GM19468 (cell line): ENCODE measurements around the gene TXNDC5.

Experiments
- ATAC-seq: cut with Tn5 transposase; IDR thresholded peaks from one replicate; pipeline ENCODE4 v1.9.1; 2021; ENCODE audit warnings: mild to moderate bottlenecking, moderate library complexity, moderate number of reproducible peaks; ENCODE audit not compliant: unreplicated experiment; ENCODE audit errors: extremely low read depth

TXNDC5 gene

GRCh38 chr6:7914991-7915789 lies 4.6 kb upstream of the TXNDC5 start:
- ATAC-seq = no peak

GRCh38 chr6:7914311-7914710 lies 3.7 kb upstream of the TXNDC5 start:
- no peak for ATAC-seq

- no peak for ATAC-seq
Observed at GRCh38 chr6:7912736-7913517, 2.3 kb upstream of the TXNDC5 start.

GRCh38 chr6:7912024-7912423 lies 1.4 kb upstream of the TXNDC5 start:
- no peak for ATAC-seq

GRCh38 chr6:7911345-7911725 lies 747 bp upstream of the TXNDC5 start:
- ATAC-seq = no peak

- ATAC-seq = no peak
Observed at GRCh38 chr6:7910298-7910653, 312 bp downstream of the TXNDC5 start.

GRCh38 chr6:7909323-7910276 lies 988 bp downstream of the TXNDC5 start:
- no peak for ATAC-seq

GRCh38 chr6:7907159-7907558 lies 3.4 kb downstream of the TXNDC5 start:
- ATAC-seq = no peak

GRCh38 chr6:7906741-7907140 lies 3.8 kb downstream of the TXNDC5 start:
- ATAC-seq = no peak

- ATAC-seq = no peak
Observed at GRCh38 chr6:7905416-7905815, 5.2 kb downstream of the TXNDC5 start.

- ATAC-seq = no peak
Observed at GRCh38 chr6:7904654-7905319, 5.8 kb downstream of the TXNDC5 start.

GRCh38 chr6:7903673-7904072 lies 6.9 kb downstream of the TXNDC5 start:
- no peak for ATAC-seq

GRCh38 chr6:7902867-7903266 lies 7.7 kb downstream of the TXNDC5 start:
- no peak for ATAC-seq

- no peak for ATAC-seq
Observed at GRCh38 chr6:7902221-7902620, 8.4 kb downstream of the TXNDC5 start.

- no peak for ATAC-seq
Observed at GRCh38 chr6:7901780-7902179, 8.8 kb downstream of the TXNDC5 start.

- ATAC-seq = no peak
Observed at GRCh38 chr6:7901056-7901455, 9.5 kb downstream of the TXNDC5 start.

GRCh38 chr6:7900621-7901020 lies 10.0 kb downstream of the TXNDC5 start:
- no peak for ATAC-seq

GRCh38 chr6:7899889-7900213 lies 10.7 kb downstream of the TXNDC5 start:
- ATAC-seq = no peak

GRCh38 chr6:7899101-7899888 lies 11.3 kb downstream of the TXNDC5 start:
- ATAC-seq = no peak
